Measurements from ENCODE around the gene NAALADL2.

DNA sequence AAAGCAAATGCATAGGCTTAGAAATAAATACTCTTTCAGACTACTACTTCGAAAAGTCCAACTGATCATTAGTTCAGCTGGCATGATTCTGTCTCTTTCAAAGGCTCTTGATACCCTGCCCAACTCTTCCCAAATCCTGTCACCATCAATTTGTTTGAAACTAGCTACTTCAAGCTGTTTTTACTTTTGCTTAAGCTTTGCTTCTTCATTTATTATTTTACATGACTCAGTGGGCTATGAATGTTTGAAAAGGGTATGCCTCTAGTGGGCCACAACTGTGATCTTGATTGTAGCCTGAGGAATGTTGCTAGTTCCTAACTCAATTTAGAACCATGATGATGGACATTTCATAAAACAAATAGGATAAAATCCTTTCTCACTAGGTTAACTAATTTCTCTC lies 340.8 kb downstream of the NAALADL2 start:
- TF ChIP-seq, protein P1, sequence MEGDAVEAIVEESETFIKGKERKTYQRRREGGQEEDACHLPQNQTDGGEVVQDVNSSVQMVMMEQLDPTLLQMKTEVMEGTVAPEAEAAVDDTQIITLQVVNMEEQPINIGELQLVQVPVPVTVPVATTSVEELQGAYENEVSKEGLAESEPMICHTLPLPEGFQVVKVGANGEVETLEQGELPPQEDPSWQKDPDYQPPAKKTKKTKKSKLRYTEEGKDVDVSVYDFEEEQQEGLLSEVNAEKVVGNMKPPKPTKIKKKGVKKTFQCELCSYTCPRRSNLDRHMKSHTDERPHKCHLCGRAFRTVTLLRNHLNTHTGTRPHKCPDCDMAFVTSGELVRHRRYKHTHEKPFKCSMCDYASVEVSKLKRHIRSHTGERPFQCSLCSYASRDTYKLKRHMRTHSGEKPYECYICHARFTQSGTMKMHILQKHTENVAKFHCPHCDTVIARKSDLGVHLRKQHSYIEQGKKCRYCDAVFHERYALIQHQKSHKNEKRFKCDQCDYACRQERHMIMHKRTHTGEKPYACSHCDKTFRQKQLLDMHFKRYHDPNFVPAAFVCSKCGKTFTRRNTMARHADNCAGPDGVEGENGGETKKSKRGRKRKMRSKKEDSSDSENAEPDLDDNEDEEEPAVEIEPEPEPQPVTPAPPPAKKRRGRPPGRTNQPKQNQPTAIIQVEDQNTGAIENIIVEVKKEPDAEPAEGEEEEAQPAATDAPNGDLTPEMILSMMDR (conservative IDR thresholded peaks at IDR 0.05 in 1 of 2, IDR thresholded peaks at IDR 0.05 in 1 of 2; ENCODE audit: extremely low read depth in 1 of 2, insufficient read depth in 1 of 2, low read depth in 1 of 2, low read length in 2 of 2): no peak
- TF ChIP-seq EZH2 (IDR thresholded peaks at IDR 0.05; ENCODE audit: borderline replicate concordance, low read length): no peak

Measured in mammary epithelial cell (primary cell).